ENCODE data around the gene AAMP. TPM values are rescaled to one million over a fixed set of nuclear protein-coding genes. Genes with fewer than 3 reads are reported as not detected.
"Not testable (repeated sequence)": the region's sequence is repeated elsewhere in the genome, so short reads cannot be mapped to it uniquely, and the experiment has no call there.

The AAMP gene
- total and polyA plus RNA-seq, 9 donors: 71.1 to 144 (median 106) TPM

- intact Hi-C loops (cut with DNase I): loop anchor here in 2 of 4 donors (10.0 kb wide), 2 partner anchors 188 to 378 kb away; partner anchors contain the start of genes BCS1L (in 1 of the 2) and ZNF142 (in 1 of the 2)
- H3K27ac ChIP-seq: no peak overlapping the region
- H3K4me1 ChIP-seq (ENCODE audit: insufficient read depth): no peaks in the 10 kb centered on the region
Observed at GRCh38 chr2:218276986-218277755, 7.2 kb upstream of the AAMP start.

GRCh38 chr2:218275371-218276072 is 5.6 kb upstream of the AAMP start:
- Histone ChIP-seq H3K27ac (no peak overlapping the region), H3K27me3 (no peaks in the 10 kb centered on the region), H3K9me3 (no peaks in the 10 kb centered on the region), H3K36me3 (no peaks in the 10 kb centered on the region), H3K4me1 (ENCODE audit: insufficient read depth) (peaks cover 6% of the 10 kb centered on the region), H3K4me3 (no peak overlapping the region)
- intact Hi-C loops (cut with DNase I): loop anchor here in 2 of 4 donors (10.0 kb wide), 2 partner anchors 189 to 379 kb away; partner anchors contain the start of genes BCS1L (in 1 of the 2) and ZNF142 (in 1 of the 2)
- no peak for TF ChIP-seq EP300 (IDR thresholded peaks at IDR 0.05)
- 72 to 84% (median 79%) methylated on average over 9 of the region's 9 CpGs for WGBS, 3 donors
- DNase-seq: no peak

More at GRCh38 chr2:218276986-218277755, 7.2 kb upstream of the AAMP start:
- TF ChIP-seq CTCF (IDR thresholded peaks at IDR 0.05): no peak
- DNase-seq: no peak
- H3K27me3 ChIP-seq: no peaks in the 10 kb centered on the region
- H3K4me3 ChIP-seq: no peak overlapping the region
- 66 to 73% (median 71%) methylated on average over 12 of the region's 12 CpGs for WGBS, 3 donors
- H3K36me3 ChIP-seq: no peaks in the 10 kb centered on the region
- H3K9me3 ChIP-seq: no peaks in the 10 kb centered on the region

GRCh38 chr2:218274586-218274985 is 4.6 kb upstream of the AAMP start:
- intact Hi-C loops (cut with DNase I): loop anchor here in 2 of 4 donors (10.0 kb wide), 2 partner anchors 190 to 380 kb away; partner anchors contain the start of genes BCS1L (in 1 of the 2) and ZNF142 (in 1 of the 2)
- H3K4me1 ChIP-seq (ENCODE audit: insufficient read depth): peaks cover 6% of the 10 kb centered on the region
- no peak overlapping the region for H3K4me3 ChIP-seq
- no peaks in the 10 kb centered on the region for H3K9me3 ChIP-seq
- H3K27me3 ChIP-seq: no peaks in the 10 kb centered on the region
- no peak for DNase-seq
- H3K27ac ChIP-seq: no peak overlapping the region
- no peaks in the 10 kb centered on the region for H3K36me3 ChIP-seq
- TF ChIP-seq POLR2A (IDR thresholded peaks at IDR 0.05) (no peak), CTCF (IDR thresholded peaks at IDR 0.05) (no peak), EP300 (IDR thresholded peaks at IDR 0.05) (no peak)
- 63 to 67% (median 65%) methylated on average over 4 of the region's 4 CpGs for WGBS, 3 donors

GRCh38 chr2:218273908-218274249 is 3.9 kb upstream of the AAMP start:
- Histone ChIP-seq H3K9me3 (no peaks in the 10 kb centered on the region), H3K27me3 (no peaks in the 10 kb centered on the region), H3K27ac (no peak overlapping the region), H3K4me1 (ENCODE audit: insufficient read depth) (peaks cover 10% of the 10 kb centered on the region), H3K4me3 (no peak overlapping the region), H3K36me3 (no peaks in the 10 kb centered on the region)
- TF ChIP-seq CTCF (IDR thresholded peaks at IDR 0.05) (no peak), POLR2A (IDR thresholded peaks at IDR 0.05) (no peak), EP300 (IDR thresholded peaks at IDR 0.05) (no peak)
- intact Hi-C loops (cut with DNase I): loop anchor here in 2 of 4 donors (10.0 kb wide), 2 partner anchors 191 to 381 kb away; partner anchors contain the start of genes BCS1L (in 1 of the 2) and ZNF142 (in 1 of the 2)
- no peak for DNase-seq
- WGBS, 3 donors: 83 to 85% (median 85%) methylated on average over 2 of the region's 2 CpGs

GRCh38 chr2:218273214-218273907 is 3.4 kb upstream of the AAMP start:
- not testable (repeated sequence) for H3K36me3 ChIP-seq; H3K4me1 ChIP-seq (ENCODE audit: insufficient read depth); H3K9me3 ChIP-seq; DNase-seq; H3K4me3 ChIP-seq; H3K27me3 ChIP-seq
- intact Hi-C loops (cut with DNase I): loop anchor here in 2 of 4 donors (10.0 kb wide), 2 partner anchors 191 to 381 kb away; partner anchors contain the start of genes BCS1L (in 1 of the 2) and ZNF142 (in 1 of the 2)
- WGBS, 3 donors: 82 to 88% (median 84%) methylated on average over 8 of the region's 8 CpGs
- H3K27ac ChIP-seq: peak overlapping the region in 1 of 2 donors; percentile 41
